ENCODE results near the gene ACTL7B. TPM values are rescaled to one million over a fixed set of nuclear protein-coding genes. Genes with fewer than 3 reads are reported as not detected.

The ACTL7B gene
- total and polyA plus RNA-seq, 2 experiments from 2014 or later: not detected

DNA sequence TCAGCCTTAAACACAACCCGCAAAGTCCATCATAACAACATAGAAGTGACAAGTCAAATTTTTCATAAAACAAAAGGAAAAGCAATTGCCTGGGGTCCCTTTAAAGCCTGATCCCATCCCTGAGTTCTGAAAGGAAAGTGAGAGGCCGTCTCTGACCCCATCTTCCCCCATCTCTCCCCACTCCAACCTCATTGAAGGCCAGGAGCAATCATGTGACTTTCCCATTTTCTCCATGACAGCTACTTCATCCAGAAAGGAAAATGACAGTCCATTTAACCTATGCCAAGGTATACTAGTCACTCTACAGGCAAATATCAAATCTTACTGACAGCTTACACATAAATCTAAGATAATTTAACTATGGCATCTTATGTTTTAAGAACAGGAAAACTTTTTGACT lies 21.7 kb upstream of the ACTL7B start:
- peaks cover 35% of the 10 kb centered on the region for H3K36me3 ChIP-seq (ENCODE audit: insufficient read depth)
- H3K79me2 ChIP-seq (replicated peaks; ENCODE audit: insufficient read depth): no peaks in the 10 kb centered on the region
- no peaks in the 10 kb centered on the region for H3K4me1 ChIP-seq (ENCODE audit: insufficient read depth)
- no peak overlapping the region for H3K27ac ChIP-seq (ENCODE audit: low read depth)
- H3K4me3 ChIP-seq: no peak overlapping the region
- H4K20me1 ChIP-seq (replicated peaks; ENCODE audit: insufficient read depth): no peaks in the 10 kb centered on the region
- H3K27me3 Mint-ChIP-seq (ENCODE audit: insufficient read depth, low read depth, poor library complexity): no peaks in the 10 kb centered on the region
- no peaks in the 10 kb centered on the region for H3F3A ChIP-seq (replicated peaks; ENCODE audit: low read depth)
- H2AFZ ChIP-seq: no peak overlapping the region
- H3K27ac Mint-ChIP-seq: no peak overlapping the region
- H3K9me3 Mint-ChIP-seq: no peaks in the 10 kb centered on the region
- no peak for ATAC-seq
- TF ChIP-seq ETS1 (IDR thresholded peaks at IDR 0.05) (no peak), POLR2AphosphoS5 (IDR thresholded peaks at IDR 0.05; ENCODE audit: low read depth) (no peak), EZH2 (IDR thresholded peaks at IDR 0.05; ENCODE audit: low read depth, unreplicated experiment) (no peak), STAT1 (IDR thresholded peaks at IDR 0.05; ENCODE audit: unreplicated experiment) (no peak), ZNF462 (CRISPR knock-in tag; IDR thresholded peaks at IDR 0.05) (no peak), ZNF331 (CRISPR knock-in tag; IDR thresholded peaks at IDR 0.05; ENCODE audit: low read depth) (no peak), CREB1 (CRISPR knock-in tag; IDR thresholded peaks at IDR 0.05; ENCODE audit: low read depth) (no peak)
- H3K4me2 ChIP-seq: no peak overlapping the region
- no peak for DNase-seq (ENCODE audit: low spot score)
- no peaks in the 10 kb centered on the region for H3K9me2 ChIP-seq (ENCODE audit: insufficient read depth)
- no peak overlapping the region for H3K4me3 Mint-ChIP-seq
- peaks cover 70% of the 10 kb centered on the region for H3K36me3 Mint-ChIP-seq (ENCODE audit: low read depth)
- no peaks in the 10 kb centered on the region for H3K4me1 Mint-ChIP-seq
- no peaks in the 10 kb centered on the region for H3K27me3 ChIP-seq (ENCODE audit: insufficient read depth)

Data from GM23338 (cell line).